K562 treated with DMSO at 1 percent for 24 hours (cell line): ENCODE measurements around the gene PCDH18. TPM values are rescaled to one million over a fixed set of nuclear protein-coding genes. Genes with fewer than 3 reads are reported as not detected.

Source experiments
- total RNA-seq: library from RNA; unstranded; fragments of 300-600 nt; gene quantifications from 2 replicates; pipeline ENCODE4 v1.2.3, GENCODE V29; 2022; ENCODE audit warnings: low read depth; ENCODE audit not compliant: insufficient read depth

PCDH18 gene
- total RNA-seq: not detected in 2 replicates

GRCh38 chr4:137531986-137532868, at the start of gene PCDH18:
Gene PCDH18 (minus strand): TSS chr4:137532494. CDS start chr4:137532088, 406 bp downstream.

